SK-N-SH (cell line): ENCODE measurements around the gene PLCB1. TPM values are rescaled to one million over a fixed set of nuclear protein-coding genes. Genes with fewer than 3 reads are reported as not detected.

Experiments
- CTCF ChIA-PET: fragments of 300-600, 350-600 bp; formaldehyde crosslinking; extraction: SDS; loops from one replicate; lab custom pipeline; 2021; lab: Yijun Ruan, JAX
- POLR2A ChIA-PET: fragments of 350-600 bp; sonication (Branson Sonifier 250); formaldehyde crosslinking; extraction: SDS; loops from one replicate; lab custom pipeline; 2020; ENCODE audit warnings: antibody characterized with exemption, inconsistent platforms; lab: Yijun Ruan, JAX
- DNase-seq: peaks from one replicate; pipeline ENCODE4 v3.0.0; 2012
- H2AFZ ChIP-seq: fragments of 200-600 bp; sonication (generic); 2 replicates; pipeline ENCODE4 v1.8.1; 2016; ENCODE audit warnings: antibody characterized with exemption, mild to moderate bottlenecking, low read depth
- H3F3A ChIP-seq: fragments of 200-600 bp; sonication (generic); replicated peaks from 2 replicates; pipeline ENCODE3; 2016; ENCODE audit warnings: antibody characterized with exemption, mild to moderate bottlenecking; ENCODE audit not compliant: insufficient read depth
- H3K27ac ChIP-seq, 2 experiments: fragments of 200-500 bp in 1 of 2; fragments of 200-600 bp in 1 of 2; sonication (Bioruptor generic) in 1 of 2; sonication (generic), shearing (Covaris generic) in 1 of 2; 2 replicates each; pipeline versions ENCODE4 v1.5.1 to v1.6.1; 2014 to 2016; ENCODE audit warnings: low read depth in 2 of 2, inconsistent platforms in 1 of 2, low read length in 1 of 2, mild to moderate bottlenecking in 1 of 2, mixed read lengths in 1 of 2
- H3K27me3 ChIP-seq: fragments of 200-600 bp; sonication (generic), shearing (Covaris generic); 2 replicates; pipeline ENCODE4 v1.6.1; 2016; ENCODE audit warnings: mixed run types; ENCODE audit not compliant: insufficient read depth
- H3K36me3 ChIP-seq, 2 experiments: fragments of 200-500 bp in 1 of 2; fragments of 200-600 bp in 1 of 2; sonication (Bioruptor generic) in 1 of 2; sonication (generic) in 1 of 2; replicated peaks in 1 of 2; 2 replicates each; pipeline versions ENCODE3 to v1.5.1; 2014 to 2016; ENCODE audit warnings: low read length in 1 of 2, mild to moderate bottlenecking in 1 of 2; ENCODE audit not compliant: insufficient read depth in 2 of 2, control insufficient read depth in 1 of 2
- H3K4me1 ChIP-seq, 2 experiments: fragments of 200-500 bp in 1 of 2; fragments of 200-600 bp in 1 of 2; sonication (Bioruptor generic) in 1 of 2; sonication (generic), shearing (Covaris generic) in 1 of 2; 2 replicates each; pipeline versions ENCODE4 v1.5.1 to v1.6.1; 2014 to 2016; ENCODE audit warnings: low read depth in 1 of 2, low read length in 1 of 2, mixed run types in 1 of 2; ENCODE audit not compliant: insufficient read depth in 2 of 2, control insufficient read depth in 1 of 2
- H3K4me2 ChIP-seq: fragments of 200-600 bp; sonication (generic), shearing (Covaris generic); 2 replicates; pipeline ENCODE4 v1.6.1; 2017; ENCODE audit warnings: mixed run types
- H3K4me3 ChIP-seq, 2 experiments: fragments of 200-500 bp in 1 of 2; fragments of 200-600 bp in 1 of 2; sonication (Bioruptor generic) in 1 of 2; sonication (generic), shearing (Covaris generic) in 1 of 2; 2 replicates each; pipeline versions ENCODE4 v1.5.1 to v1.8.1; 2014 to 2016; ENCODE audit warnings: low read depth in 2 of 2, inconsistent platforms in 1 of 2, low read length in 1 of 2, mild to moderate bottlenecking in 1 of 2, mixed read lengths in 1 of 2, moderate library complexity in 1 of 2
- H3K79me2 ChIP-seq: fragments of 200-600 bp; sonication (generic); 2 replicates; pipeline ENCODE4 v1.8.1; 2017; ENCODE audit warnings: mild to moderate bottlenecking; ENCODE audit not compliant: insufficient read depth
- H3K9ac ChIP-seq: fragments of 200-600 bp; sonication (generic); 2 replicates; pipeline ENCODE4 v1.6.1; 2017; ENCODE audit warnings: mixed run types
- H3K9me2 ChIP-seq: fragments of 200-600 bp; sonication (generic); 2 replicates; pipeline ENCODE4 v1.6.1; 2017; ENCODE audit warnings: mixed run types
- H3K9me3 ChIP-seq: fragments of 200-600 bp; sonication (generic); 2 replicates; pipeline ENCODE4 v1.6.1; 2017; ENCODE audit warnings: mixed run types, mild to moderate bottlenecking, moderate library complexity
- H4K20me1 ChIP-seq: fragments of 200-600 bp; sonication (generic); 2 replicates; pipeline ENCODE4 v1.6.1; 2017; ENCODE audit warnings: mild to moderate bottlenecking, mixed run types; ENCODE audit not compliant: insufficient read depth
- CHD2 ChIP-seq: fragments of 150-350 bp; IDR thresholded peaks from 2 replicates; pipeline ENCODE4 v1.6.1; 2018; ENCODE audit warnings: low read length; ENCODE audit not compliant: partially characterized antibody
- ELF1 ChIP-seq: IDR thresholded peaks from 2 replicates; pipeline ENCODE4 v1.4.0; 2012
- EP300 ChIP-seq, 2 experiments: IDR thresholded peaks; 2 replicates each; pipeline versions ENCODE4 v1.4.0 to v1.6.1; 2012; ENCODE audit warnings: borderline replicate concordance in 1 of 2, low read depth in 1 of 2, low read length in 1 of 2
- EZH2phosphoT487 ChIP-seq: fragments of 200-600 bp; sonication (generic); IDR thresholded peaks from 2 replicates; pipeline ENCODE4 v1.6.1; 2017; ENCODE audit warnings: low read depth, mixed run types, mild to moderate bottlenecking, antibody characterized with exemption, moderate library complexity, borderline replicate concordance
- FOSL2 ChIP-seq: IDR thresholded peaks from 2 replicates; pipeline ENCODE4 v1.4.0; 2012; ENCODE audit warnings: low read depth, mild to moderate bottlenecking, moderate library complexity, borderline replicate concordance
- FOXJ3 ChIP-seq: sonication (generic); formaldehyde crosslinking; IDR thresholded peaks from 2 replicates; pipeline ENCODE4 v1.5.1; 2020; ENCODE audit warnings: mild to moderate bottlenecking, missing genetic modification reagents
- FOXM1 ChIP-seq: IDR thresholded peaks from 2 replicates; pipeline ENCODE4 v1.4.0; 2012; ENCODE audit warnings: low read depth, mild to moderate bottlenecking
- GABPA ChIP-seq: IDR thresholded peaks from 2 replicates; pipeline ENCODE4 v1.4.0; 2012; ENCODE audit warnings: low read depth, mild to moderate bottlenecking
- JUND ChIP-seq: IDR thresholded peaks from 2 replicates; pipeline ENCODE4 v1.4.0; 2012
- MXI1 ChIP-seq: IDR thresholded peaks from 2 replicates; pipeline ENCODE4 v1.6.1; 2012; ENCODE audit warnings: mild to moderate bottlenecking, low read depth, low read length, improper control_type of control experiment
- POLR2AphosphoS5 ChIP-seq: IDR thresholded peaks from 2 replicates; pipeline ENCODE4 v1.6.1; 2012; ENCODE audit warnings: low read depth, low read length
- RAD21 ChIP-seq: IDR thresholded peaks from 2 replicates; pipeline ENCODE4 v1.6.1; 2012; ENCODE audit warnings: mild to moderate bottlenecking, low read length
- SMC3 ChIP-seq: IDR thresholded peaks from 2 replicates; pipeline ENCODE4 v1.6.1; 2012; ENCODE audit warnings: low read depth, low read length, improper control_type of control experiment
- YY1 ChIP-seq: IDR thresholded peaks from 2 replicates; pipeline ENCODE4 v1.4.0; 2012; ENCODE audit warnings: low read depth, mild to moderate bottlenecking
- WGBS: methylation state at CpG from one replicate; pipeline ENCODE4 v1.1.6; 2017; ENCODE audit warnings: low lambda C conversion rate; 5-methylcytosine and 5-hydroxymethylcytosine counted together
- polyA plus RNA-seq, 3 experiments: library from polyadenylated mRNA; depleted of rRNA; stranded (reverse); fragments of >200 nt; gene quantifications; 2 replicates each; pipeline ENCODE4 v1.2.3, GENCODE V29; 2012
- TF ChIP-seq, protein P1 (sequence below): IDR thresholded peaks from 2 replicates; pipeline ENCODE4; 2012
- TF ChIP-seq, protein P2 (sequence below): fragments of 150-350 bp; IDR thresholded peaks from 2 replicates; pipeline ENCODE4 v1.6.1; 2017; ENCODE audit warnings: antibody characterized with exemption, low read length, low read depth, borderline replicate concordance

PLCB1 gene
- polyA plus RNA-seq, 1 of the 3 experiments (the other 2 are of a cell fraction): 10.5 TPM

DNA sequence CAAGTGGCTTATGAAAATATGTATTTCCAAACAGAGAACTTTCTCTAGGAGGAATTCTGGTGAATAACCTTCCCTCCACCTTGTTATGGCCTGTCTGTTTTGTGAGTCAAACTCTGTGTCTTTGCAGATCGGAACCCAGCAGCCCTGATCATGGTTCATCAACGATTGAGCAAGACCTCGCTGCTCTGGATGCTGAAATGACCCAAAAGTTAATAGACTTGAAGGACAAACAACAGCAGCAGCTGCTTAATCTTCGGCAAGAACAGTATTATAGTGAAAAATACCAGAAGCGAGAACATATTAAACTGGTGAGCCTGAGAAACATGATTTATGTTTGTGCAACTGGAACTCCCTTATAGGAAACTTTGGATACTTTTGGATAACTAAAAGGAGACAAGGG is 642.3 kb downstream of the PLCB1 start:
- no peak overlapping the region for H2AFZ ChIP-seq
- no peaks in the 10 kb centered on the region for H4K20me1 ChIP-seq
- 88% methylated on average over 5 of the region's 5 CpGs for WGBS
- CTCF ChIA-PET: interaction anchor here (0.7 to 1.1 kb wide), 2 partner anchors 15 to 39 kb away, joined by 3 read pairs; no protein-coding TSS in a partner anchor
- H3F3A ChIP-seq: no peaks in the 10 kb centered on the region
- H3K27ac ChIP-seq: no peak overlapping the region
- POLR2A ChIA-PET: no interaction called here
- H3K27me3 ChIP-seq: no peaks in the 10 kb centered on the region
- no peaks in the 10 kb centered on the region for H3K9me3 ChIP-seq
- H3K79me2 ChIP-seq: no peaks in the 10 kb centered on the region
- H3K4me1 ChIP-seq: no peaks in the 10 kb centered on the region
- no peak overlapping the region for H3K4me2 ChIP-seq
- no peak overlapping the region for H3K9ac ChIP-seq
- DNase-seq: no peak
- H3K4me3 ChIP-seq: no peak overlapping the region
- no peaks in the 10 kb centered on the region for H3K9me2 ChIP-seq
- TF ChIP-seq, protein P1, sequence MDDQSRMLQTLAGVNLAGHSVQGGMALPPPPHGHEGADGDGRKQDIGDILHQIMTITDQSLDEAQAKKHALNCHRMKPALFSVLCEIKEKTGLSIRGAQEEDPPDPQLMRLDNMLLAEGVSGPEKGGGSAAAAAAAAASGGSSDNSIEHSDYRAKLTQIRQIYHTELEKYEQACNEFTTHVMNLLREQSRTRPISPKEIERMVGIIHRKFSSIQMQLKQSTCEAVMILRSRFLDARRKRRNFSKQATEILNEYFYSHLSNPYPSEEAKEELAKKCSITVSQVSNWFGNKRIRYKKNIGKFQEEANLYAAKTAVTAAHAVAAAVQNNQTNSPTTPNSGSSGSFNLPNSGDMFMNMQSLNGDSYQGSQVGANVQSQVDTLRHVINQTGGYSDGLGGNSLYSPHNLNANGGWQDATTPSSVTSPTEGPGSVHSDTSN: no peak
- TF ChIP-seq RAD21: no peak
- no peak for TF ChIP-seq POLR2AphosphoS5
- no peak for TF ChIP-seq MXI1
- TF ChIP-seq CHD2: no peak
- no peak for TF ChIP-seq SMC3
- TF ChIP-seq FOSL2: no peak
- no peak for TF ChIP-seq YY1
- TF ChIP-seq EZH2phosphoT487: no peak
- no peak for TF ChIP-seq ELF1
- no peak for TF ChIP-seq FOXM1
- TF ChIP-seq EP300 (IDR thresholded peaks at IDR 0.05; ENCODE audit: borderline replicate concordance in 1 of 2, low read depth in 1 of 2, low read length in 1 of 2): no peak
- peaks cover 4 to 9% of the 10 kb centered on the region in 2 experiments for H3K36me3 ChIP-seq

GRCh38 chr20:8777911-8778310 is 645.8 kb downstream of the PLCB1 start:
- no peaks in the 10 kb centered on the region for H3K4me1 ChIP-seq
- H3F3A ChIP-seq: no peaks in the 10 kb centered on the region
- WGBS: 72% methylated on average over 4 of the region's 4 CpGs
- DNase-seq: no peak
- H3K27ac ChIP-seq: no peak overlapping the region
- H3K79me2 ChIP-seq: no peaks in the 10 kb centered on the region
- no peaks in the 10 kb centered on the region for H3K9me3 ChIP-seq
- no peak overlapping the region for H3K4me2 ChIP-seq
- no peaks in the 10 kb centered on the region for H4K20me1 ChIP-seq
- TF ChIP-seq, protein P2, sequence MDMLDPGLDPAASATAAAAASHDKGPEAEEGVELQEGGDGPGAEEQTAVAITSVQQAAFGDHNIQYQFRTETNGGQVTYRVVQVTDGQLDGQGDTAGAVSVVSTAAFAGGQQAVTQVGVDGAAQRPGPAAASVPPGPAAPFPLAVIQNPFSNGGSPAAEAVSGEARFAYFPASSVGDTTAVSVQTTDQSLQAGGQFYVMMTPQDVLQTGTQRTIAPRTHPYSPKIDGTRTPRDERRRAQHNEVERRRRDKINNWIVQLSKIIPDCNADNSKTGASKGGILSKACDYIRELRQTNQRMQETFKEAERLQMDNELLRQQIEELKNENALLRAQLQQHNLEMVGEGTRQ: no peak
- TF ChIP-seq, protein P1: no peak
- TF ChIP-seq FOSL2 (no peak), FOXJ3 (CRISPR knock-in tag) (no peak), MXI1 (no peak), CHD2 (no peak), SMC3 (no peak), GABPA (no peak), JUND (no peak)
- ChIA-PET POLR2A (no interaction called here), CTCF (interaction anchor here (1.9 to 2.3 kb wide), 2 partner anchors 12 to 19 kb away, joined by 5 read pairs; no protein-coding TSS in a partner anchor)
- H3K36me3 ChIP-seq: peaks cover 4 to 9% of the 10 kb centered on the region in 2 experiments
- H2AFZ ChIP-seq: no peak overlapping the region
- no peak overlapping the region for H3K4me3 ChIP-seq
- no peak overlapping the region for H3K9ac ChIP-seq
- H3K27me3 ChIP-seq: no peaks in the 10 kb centered on the region
- no peaks in the 10 kb centered on the region for H3K9me2 ChIP-seq
